Hematopoietic multipotent progenitor cell treated with erythropoietin and hydrocortisone succinate and interleukin-3 and kit ligand, for 15 days (in vitro differentiated cells): ENCODE data around the gene SUPT3H.
"Not testable (repeated sequence)": the region's sequence is repeated elsewhere in the genome, so short reads cannot be mapped to it uniquely, and the experiment has no call there.

ENCODE experiments used
- DNase-seq: peaks from one replicate; pipeline ENCODE4 v3.0.0-alpha.2; 2015; ENCODE audit warnings: low spot score

The SUPT3H gene

DNA sequence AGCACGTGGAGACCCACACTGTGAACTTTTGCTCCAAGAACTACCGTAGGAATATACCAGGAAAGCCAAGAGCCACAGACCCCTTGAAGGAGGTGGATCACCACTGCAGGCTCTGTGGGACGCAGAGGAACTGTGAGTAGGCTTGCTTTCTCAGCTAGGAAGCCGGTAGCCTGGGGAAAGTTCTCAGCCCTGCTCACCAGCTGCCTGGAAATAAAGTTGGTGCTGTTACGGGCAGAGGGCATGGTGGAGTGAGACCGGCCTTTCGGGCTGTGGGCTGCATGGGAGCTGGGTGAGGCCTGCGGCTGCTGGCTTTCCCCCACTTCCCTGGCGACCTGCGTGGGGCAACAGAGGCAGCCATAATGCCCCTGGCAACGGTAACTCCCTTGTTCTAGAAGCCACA is 422.6 kb downstream of the SUPT3H start:
- no peak for DNase-seq

DNA sequence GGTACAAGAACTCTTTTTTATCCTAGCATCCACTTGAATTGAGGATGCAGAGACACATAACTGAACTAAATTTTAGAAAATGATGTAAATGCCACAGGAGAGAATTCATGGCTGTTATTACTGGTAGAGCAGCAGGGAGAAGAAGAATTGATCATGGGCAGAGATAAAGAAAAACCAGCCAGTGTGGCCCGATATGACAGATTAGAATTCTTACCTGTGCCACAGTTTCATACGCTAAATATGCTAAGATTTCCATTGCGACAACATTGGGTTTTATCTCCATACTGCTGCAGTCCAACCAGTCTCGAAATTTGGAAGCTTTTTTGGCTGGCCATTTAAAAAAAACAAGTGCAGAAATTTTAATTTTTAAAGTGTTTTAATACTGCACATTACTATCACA is 423.5 kb downstream of the SUPT3H start:
- DNase-seq, result no peak

DNA sequence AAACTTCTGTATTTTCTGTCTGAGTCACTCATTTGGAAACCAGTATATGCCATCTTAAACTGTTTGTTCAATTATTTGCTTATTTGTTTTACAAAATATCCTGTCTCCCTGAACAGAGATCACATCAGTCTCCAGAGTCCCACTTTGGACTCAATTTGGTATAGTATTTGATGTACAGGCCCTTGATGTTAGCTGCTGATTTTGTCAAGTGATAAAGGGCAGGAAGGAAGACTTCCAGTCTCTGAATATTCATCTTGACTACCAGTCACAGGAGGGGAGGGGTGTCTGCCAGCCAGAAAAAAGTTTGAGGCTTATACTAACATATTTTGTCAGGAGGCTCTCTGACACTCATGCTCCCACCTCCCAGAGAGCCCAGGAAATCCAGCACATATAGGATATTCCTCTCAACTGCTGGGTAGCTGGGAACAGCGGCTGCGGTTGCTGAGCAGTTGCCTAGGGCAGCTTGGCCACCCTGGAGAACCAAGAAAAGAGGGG is 426.4 kb downstream of the SUPT3H start:
- DNase-seq, result no peak

- DNase-seq, result no peak
Observed at GRCh38 chr6:44949596-44950201, 428.0 kb downstream of the SUPT3H start.

GRCh38 chr6:44943541-44943940 is 434.2 kb downstream of the SUPT3H start:
- DNase-seq, result no peak

DNA sequence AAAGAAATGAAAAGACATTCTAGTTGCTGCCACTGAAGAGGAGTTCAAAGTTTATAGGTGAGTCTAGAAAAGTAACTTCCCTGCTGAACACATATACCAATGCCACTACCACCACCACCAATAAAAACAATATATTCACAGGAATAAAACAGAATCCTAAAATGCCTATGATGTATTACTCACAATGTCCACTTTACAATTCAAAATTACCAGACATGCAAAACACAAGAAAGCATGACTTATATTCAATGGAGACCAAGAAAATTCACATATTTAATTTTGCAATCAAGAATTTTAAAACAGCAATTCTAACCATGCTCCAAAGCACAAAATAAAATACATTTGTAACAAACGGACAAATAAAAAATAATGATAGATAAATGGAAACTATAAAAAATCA is 434.9 kb downstream of the SUPT3H start:
- no peak for DNase-seq

DNA sequence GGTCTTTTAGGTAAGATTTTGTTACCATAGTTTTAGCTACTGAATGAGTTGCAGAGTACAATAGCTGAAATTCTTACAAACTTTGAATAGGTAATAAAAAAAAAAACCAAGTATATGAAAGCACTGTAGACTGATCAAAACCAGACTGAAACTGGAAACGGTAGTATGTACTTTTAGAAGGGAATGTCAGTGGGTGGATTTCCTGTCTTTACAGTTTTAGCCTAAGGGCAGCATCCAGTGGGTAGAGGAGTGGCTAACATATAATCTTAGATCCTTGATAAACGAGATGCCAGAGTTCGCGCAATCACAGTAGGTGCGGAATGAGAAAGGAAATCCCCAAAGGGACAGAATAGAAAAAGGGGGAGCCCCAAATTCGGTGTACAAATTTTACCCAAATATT is 435.5 kb downstream of the SUPT3H start:
- DNase-seq, result no peak

DNA sequence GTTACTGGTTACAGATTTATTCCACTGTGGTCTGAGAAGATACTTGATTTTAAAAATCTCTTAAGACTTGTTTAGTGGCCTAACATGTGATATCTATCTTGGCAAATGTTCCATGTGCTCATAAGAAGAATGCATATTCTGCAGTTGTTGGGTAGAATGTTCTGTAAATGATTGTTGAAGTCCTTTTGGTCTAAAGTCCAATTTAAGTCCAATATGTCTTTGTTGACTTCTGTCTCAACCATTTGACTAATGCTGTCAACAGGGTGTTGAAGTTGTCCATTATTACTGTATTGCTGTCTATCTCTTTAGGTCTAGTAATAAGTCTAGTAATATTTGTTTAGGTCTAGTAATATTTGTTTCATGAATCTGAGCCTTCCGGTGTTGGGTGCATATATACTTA is 437.4 kb downstream of the SUPT3H start:
- no peak for DNase-seq

DNA sequence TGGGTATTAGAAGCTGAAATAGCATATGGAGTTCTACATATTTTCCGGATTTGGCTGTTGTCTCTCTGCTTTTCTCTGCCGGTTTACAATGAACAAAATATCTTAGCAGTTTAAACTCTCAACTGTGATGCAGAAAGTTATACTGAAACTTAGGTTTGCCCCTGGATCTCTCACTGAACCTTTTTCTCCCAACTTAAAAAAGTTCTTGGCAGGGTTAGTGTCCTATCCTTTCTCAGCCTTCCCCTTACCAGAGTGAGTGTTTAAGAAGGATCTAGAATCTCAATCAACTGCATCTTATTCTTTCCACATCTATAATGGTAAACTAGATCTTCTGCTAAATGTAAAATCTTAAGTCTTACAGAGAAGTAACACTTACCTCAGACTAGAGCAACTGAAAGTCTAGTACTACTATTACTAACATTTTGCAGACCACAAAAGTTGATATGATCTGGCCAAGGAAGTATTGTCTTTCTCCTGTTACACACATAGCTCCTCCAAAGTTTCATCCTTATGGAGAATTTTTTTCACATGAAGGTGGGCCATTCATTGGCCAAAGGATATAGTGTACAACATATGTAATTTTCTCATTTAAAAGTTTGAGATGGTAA is 441.9 kb downstream of the SUPT3H start:
- DNase-seq, result no peak

- no peak for DNase-seq
Observed at GRCh38 chr6:44933108-44933507, 444.6 kb downstream of the SUPT3H start.

GRCh38 chr6:44932651-44933091 is 445.1 kb downstream of the SUPT3H start:
- no peak for DNase-seq

DNA sequence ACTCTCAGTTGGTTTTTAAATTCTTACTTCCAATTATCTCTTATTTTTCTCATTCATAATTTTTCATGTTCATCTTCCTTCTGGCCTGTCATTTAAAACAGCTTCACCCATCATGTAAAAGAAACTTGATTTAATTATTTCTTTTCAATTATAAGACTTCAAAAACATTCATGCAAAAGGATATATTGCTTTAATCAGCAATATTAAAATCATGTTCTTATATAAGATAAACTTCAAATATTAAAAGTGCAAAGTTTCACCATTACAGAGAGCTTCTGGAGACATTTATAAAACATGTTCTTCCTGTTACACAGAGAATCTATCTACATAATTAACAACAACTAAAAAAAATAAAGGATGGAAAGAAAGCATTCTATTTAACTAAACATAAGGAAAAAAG is 446.3 kb downstream of the SUPT3H start:
- DNase-seq, result no peak

DNA sequence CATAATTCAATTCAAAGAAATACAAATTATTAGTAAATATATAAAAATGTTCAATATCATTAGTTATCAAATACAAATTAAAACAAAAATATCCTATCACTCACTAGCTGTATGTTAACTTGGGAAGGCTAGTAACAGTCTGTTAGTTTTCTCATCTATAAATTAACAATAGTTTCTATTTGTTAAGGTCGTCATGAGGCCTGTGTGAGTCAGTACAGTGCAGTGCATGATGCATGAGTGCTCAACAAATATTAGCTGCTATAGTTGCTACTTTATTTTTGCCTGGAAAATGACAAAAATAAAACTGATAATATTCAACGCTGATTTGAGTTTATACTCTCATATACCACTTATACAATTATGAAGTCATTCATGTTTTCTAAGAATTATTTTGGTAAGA is 451.2 kb downstream of the SUPT3H start:
- no peak for DNase-seq

- no peak for DNase-seq
Observed at GRCh38 chr6:44925100-44925739, 452.5 kb downstream of the SUPT3H start.

DNA sequence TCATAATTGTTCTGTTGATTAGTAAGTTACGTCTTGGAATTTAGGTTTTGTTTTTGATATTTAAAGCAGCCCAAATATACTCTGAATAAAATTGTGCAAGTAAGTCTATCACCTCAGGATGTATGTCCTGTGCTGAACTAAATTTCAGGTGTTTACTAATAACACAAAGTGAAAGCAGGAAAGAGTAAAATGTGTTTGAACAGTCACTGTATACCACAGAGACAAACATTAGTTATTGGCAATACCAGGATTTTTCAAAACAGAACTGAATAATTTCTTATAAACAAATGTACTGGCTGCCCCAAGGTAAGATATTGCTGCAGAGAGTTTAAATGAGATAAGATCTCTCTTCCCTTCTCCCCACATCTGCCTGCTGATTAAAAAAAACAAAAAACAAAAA is 454.3 kb downstream of the SUPT3H start:
- DNase-seq, result no peak

DNA sequence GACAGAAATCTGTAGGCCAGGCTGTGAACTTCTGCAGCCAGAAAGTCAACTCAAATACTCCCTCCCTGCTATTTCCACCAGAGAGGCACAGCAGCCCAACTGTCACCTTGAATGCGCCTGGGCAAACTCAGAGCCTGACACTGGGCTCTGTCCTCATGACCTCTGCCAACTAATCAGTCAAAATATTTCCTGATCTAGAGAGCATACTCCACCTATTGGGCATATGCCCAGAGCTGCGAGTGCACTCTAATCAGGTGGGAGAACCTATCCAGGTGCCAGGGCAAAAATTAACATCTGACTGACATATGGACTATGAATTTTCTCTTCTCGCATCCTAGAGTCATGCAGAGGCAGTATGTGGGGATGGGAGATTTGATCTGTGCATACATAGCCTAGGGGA is 455.9 kb downstream of the SUPT3H start:
- no peak for DNase-seq

- no peak for DNase-seq
Observed at GRCh38 chr6:44920952-44921491, 456.7 kb downstream of the SUPT3H start.

DNA sequence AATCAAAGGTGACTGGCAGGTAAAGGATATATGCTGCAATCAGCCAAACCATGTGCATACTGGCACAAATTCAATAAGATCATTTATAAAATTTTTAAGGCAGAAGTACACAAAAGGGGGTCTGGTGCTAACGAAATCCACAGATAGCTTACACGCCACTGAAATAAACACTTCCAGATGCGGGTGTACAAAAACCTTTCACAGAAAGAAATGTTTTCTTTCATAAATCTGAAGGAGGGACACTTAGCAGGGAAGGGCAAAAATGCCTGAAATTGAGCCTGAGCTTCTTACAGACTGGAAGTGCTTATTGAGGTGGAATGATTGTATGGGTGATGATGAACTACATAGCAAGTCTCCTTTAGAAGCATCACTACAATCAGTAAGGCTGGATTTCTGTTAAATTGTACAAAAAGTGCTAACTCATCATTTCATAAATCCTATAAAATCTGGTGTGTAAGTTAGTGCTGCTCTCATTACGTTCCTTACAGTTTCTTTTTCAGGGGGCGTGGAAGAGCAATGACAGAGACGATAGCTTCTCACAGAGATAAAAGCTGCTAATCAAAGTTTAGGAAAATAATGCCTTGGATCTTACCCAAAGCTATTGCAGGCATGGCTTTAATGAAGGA is 458.9 kb downstream of the SUPT3H start:
- DNase-seq, result no peak

DNA sequence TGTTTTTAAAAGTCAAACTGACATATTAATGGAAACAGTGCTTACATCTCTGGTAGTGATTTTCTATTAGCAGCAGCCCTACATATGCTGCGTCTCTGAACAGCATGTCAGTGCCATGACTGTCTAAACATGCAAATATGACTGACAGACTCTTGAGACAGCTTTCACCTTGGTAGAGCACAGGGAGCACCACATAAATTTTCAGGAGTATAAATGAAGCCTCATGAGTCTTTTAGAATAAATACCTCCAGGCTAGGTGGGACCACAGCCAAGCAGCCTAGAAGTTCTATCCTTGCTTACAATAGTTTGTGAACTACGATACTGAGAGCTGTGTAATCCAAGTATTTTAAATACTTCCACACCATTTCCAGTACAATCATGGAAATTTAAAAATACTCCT is 460.3 kb downstream of the SUPT3H start:
- DNase-seq, result no peak

GRCh38 chr6:44915111-44915510 is 462.6 kb downstream of the SUPT3H start:
- no peak for DNase-seq

- DNase-seq, result no peak
Observed at GRCh38 chr6:44914141-44914540, 463.6 kb downstream of the SUPT3H start.

DNA sequence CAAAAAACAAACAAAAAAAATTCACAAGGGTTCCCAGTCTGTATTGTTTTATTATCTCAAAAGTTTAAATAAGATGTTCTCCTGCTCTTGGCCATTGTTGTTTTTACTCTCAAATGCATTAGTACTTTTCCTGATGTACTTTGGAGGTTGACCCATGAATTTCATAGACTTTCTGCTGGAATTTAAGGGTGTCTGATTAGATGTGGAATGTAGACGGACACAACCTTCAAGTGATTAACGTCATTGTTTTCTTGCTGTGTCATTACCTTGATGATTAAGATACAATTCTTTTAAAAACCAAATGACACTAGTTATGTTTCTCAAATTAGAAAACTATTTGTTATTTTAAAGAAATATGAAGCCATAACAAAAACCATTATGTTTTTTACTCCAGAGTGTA is 471.0 kb downstream of the SUPT3H start:
- no peak for DNase-seq

DNA sequence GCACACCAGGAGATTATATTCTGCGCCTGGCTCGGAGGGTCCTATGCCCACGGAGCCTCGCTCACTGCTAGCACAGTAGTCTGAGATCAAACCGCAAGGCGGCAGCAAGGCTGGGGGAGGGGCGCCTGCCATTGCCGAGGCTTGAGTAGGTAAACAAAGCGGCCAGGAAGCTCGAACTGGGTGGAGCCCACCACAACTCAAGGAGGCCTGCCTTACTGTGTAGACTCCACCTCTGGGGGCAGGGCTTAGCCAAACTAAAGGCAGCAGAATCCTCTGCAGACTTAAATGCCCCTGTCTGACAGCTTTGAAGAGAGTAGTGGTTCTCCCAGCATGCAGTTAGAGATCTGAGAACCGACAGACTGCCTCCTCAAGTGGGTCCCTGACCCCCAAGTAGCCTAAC is 477.4 kb downstream of the SUPT3H start:
- not testable (repeated sequence) for DNase-seq
